ENCODE measurements around the gene CYRIA.
A peak's percentile ranks its signal among the peaks of the same experiment; 100 is the strongest.

CYRIA gene

DNA sequence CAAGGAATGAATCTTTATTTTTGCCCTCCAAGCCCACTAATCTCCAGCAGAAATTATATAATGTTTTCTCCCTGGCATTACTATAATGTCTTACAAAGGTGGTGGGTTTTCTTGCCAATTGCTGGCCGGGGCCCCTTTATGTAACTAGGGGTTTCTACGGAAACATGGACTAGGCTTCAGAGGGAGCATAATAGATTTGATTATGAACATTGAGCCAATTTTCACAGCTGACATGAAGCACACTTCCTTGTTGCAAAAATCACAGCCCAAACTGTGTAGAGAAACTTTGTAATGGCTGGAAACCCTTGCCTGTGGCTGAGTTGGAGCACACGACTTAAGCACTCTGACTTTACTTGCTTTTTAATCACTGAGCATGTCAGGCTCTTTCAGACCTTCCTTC, 3.8 kb upstream of the CYRIA start:
- no peak for DNase-seq (ENCODE audit: low read depth)

DNA sequence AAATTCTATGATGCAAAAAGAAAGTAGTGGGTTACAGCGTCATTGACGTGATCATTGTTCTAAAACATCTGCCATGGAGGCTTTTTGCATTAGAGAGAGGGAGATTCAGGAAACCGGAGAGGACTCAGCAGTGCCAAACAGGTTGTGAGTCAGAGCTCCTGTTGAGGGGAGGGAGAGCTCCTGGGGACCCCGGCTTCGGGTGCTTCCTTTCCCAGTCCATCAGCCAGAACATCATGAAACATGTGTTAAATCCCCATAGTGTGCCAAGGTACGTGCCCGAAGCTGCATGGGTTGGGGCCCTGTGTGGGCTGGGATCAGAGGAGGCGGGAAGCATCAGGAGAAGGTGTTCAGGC, 791 bp upstream of the CYRIA start:
- DNase-seq (ENCODE audit: low read depth), result no peak

GRCh38 chr2:16664809-16665747, 556 bp downstream of the CYRIA start:
- no peak for DNase-seq (ENCODE audit: low read depth)

DNA sequence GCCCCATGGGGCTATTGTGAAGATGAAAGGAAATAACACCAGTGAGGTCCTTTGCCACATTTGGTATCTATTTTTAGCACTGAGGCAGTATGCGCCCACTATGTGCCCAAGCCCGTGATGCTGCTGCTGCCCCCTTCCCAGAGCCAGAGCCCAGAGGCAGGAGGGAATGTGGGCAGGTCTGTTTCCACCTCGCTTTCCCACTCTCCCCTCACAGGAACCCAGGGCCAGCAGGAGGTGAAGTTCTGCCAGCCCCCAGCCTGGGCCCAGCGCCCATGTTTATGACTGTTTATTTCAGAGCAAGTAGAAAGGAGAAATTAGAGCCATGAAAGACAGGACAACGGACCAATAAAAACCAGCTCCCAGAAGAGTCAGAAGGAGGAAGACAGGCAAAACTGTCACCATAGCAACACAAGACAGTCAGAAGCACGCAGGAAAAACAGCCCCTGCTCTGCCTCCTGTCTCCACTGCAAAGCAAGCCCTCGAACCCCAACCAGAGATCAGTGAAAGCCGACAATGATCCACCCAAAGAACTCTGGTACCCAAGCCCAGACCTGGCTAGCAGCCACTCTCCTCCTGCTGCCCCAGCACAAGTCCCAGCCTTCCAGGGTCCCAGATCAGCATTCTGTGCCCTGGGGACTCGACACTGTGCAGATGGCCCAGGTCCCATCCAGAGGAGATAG, 1.4 kb downstream of the CYRIA start:
- peak; percentile 26 for DNase-seq (ENCODE audit: low read depth)

DNA sequence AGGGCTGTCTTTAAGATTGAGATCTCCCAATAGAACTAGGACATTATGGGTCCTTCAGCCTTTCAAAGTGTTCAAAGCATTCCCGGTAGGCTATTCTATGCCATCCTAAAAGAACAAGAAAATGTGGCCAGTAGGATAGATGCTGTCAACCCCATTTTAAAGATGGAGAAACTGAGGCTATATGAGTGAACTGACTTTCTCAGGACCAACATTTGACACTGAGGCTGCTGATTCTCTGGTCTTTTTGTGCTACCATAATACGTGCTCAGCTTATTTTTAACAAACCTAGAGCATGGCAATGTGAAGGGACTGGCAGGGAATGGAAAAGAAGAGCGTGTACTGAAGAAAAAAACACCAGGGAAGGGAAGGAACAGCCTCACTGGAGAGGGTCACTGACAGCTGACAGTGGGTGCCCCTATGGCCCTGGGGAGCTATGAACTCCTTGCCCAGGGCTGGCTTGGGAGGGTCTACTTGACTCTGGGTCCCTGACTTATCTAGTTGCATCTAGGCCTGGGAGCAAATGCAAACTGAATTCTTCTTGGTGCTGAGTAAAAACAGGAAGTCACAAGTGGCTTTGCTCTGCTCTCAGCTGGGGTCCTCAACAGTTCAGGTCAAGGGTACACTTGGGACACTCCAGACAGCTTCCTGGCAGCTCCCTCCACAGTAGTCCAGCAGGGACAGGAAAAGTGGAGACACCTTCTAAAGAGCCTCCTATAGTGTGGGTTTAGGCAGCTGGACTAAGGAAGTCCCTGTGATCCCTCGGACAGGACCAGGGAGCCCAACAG, 2.3 kb downstream of the CYRIA start:
- no peak for DNase-seq (ENCODE audit: low read depth)

DNA sequence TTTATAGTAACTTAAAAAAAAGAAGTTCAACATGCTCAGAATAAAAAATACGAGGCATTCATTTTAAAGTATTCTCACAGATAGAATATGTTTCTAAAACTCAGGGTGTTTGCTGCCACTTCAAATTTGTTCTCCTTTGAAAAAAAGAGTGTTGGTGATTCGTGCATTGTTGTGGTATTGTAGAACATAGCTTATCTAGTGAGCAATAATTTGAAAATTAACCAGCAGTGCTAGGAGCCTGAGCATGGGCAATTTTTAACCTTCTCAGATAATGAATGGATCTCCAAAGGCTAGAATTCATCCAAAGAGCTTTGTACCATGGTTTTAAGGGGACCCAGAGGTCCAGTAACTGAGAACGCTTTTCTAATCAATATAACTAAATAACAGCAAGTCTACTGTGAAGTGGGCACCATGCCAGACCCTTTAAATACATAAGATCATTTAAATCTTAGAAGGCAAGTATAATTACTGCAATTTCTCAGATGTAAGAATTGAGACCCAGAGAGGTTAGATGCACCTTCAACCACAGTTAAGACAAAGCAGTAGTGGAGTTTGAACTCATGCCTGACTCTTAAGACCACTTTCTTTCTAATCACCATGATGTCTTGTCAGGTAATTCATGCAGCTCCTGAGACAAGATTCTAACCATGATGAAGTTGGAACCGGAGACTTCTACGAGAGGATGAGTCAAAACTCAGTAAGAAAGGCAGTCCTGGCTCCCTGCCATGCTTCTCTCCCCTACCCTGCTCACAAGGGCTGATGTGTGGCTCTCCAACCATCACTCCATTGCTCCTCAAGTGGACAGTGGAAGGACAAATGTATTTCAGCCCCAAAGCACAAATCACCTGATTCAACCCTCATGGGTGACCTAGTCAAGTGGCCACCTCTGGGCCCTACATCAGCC, 3.4 kb downstream of the CYRIA start:
- no peak for DNase-seq (ENCODE audit: low read depth)

- DNase-seq (ENCODE audit: low read depth), result no peak
Measured at GRCh38 chr2:16661526-16661925, 4.1 kb downstream of the CYRIA start.

DNA sequence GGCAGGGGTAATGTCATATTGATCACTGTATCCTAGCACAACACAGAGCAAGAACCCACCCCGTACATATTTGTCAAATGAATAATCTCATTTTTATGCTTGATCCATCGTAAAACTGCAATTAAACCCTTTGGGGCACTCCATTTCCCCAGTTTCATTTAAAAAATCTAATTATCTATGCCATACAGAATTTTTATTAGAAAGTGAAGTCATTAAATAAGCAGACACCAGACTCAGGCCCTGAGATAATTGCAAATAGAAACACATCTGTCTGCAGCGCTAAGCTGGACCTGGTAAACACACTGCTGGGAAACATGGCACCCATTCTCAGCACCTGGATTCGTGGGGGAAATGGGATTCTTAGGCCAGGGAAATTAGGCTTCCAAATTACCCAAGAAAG, 5.1 kb downstream of the CYRIA start:
- no peak for DNase-seq (ENCODE audit: low read depth)

GRCh38 chr2:16660114-16660513, 5.5 kb downstream of the CYRIA start:
- no peak for DNase-seq (ENCODE audit: low read depth)

DNA sequence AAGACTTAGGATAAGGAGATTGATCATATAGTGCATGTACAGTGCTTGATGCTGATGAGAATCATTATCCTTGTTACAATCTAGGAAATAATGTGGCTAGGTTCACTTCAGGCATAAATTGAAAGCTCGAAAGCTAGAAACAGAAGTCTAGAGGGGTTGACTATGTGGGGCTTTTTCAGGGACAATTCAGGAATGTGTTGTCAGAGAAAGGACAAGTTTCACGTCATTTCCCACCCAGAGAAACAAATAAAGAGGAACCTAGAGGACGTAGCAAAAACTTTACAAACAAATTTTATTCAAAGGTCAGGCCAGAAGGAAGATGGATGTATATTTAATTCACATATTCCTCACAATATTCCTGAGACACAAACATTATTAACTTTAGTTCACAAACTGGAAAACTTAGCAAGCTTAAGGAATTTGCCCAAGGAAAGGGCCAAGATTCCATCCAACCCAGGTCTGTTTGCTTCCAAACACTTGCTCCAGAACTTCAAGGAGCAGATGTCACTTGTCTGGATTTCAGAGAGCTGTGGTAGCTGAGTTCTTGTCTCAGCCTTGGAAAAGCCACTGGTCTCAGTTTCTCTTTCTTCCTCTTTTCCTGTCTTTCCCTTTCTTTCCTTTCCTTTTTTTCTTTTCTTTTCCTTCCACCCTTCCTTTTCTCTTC, 7.4 kb downstream of the CYRIA start:
- DNase-seq (ENCODE audit: low read depth), result no peak

DNA sequence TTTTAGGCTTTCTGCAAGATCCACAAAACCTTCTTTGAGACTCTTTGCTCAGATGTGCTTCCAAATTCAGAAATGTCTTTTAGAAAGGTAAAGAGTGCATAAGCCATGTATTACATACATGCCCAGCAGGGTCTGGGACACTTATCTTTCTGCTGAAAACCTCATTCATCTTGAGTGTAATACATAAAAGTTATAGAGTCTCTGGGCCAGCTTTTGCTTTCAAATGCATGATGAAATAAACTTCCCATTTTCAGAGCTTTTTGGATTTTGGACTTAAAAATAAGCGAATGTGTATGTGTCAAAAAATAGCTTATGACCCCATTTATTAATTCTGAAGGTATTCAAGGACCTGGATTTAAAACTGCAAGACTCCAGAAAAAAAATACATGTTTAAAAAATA, 8.0 kb downstream of the CYRIA start:
- DNase-seq (ENCODE audit: low read depth), result no peak

- no peak for DNase-seq (ENCODE audit: low read depth)
Measured at GRCh38 chr2:16656784-16657391, 8.7 kb downstream of the CYRIA start.

DNA sequence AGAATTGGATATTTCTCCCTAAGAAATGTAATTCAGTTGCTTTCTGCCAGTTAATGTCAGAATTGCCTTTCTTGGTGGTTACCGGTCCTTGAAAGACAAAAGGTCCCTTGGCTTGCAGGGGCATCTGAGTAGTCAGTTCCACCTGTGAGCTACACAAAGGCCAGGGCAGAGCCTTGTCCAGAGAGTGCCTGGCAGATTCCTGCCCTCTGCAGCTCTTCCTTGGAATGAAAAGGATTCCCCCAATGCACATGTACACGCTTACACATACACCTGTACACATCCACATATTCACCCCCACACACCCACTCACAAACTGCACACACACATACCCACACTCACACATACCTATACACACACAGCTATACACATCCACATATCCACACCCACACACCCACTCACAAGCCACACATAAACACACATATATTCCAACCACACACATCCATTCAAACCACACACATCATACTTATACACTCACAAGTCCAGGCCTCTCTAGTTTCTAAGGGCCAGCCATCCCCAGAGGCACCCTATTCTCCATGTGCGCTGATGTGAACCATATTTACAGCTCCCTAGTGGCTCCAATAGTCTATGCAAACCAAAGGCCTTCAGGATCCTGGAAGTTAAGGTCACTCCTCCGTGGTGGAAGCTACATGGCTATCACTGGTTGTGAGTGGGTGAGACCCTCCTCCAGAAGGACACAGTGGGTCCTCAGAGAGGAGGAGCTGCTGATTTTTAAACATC, 9.6 kb downstream of the CYRIA start:
- DNase-seq (ENCODE audit: low read depth), result no peak

DNA sequence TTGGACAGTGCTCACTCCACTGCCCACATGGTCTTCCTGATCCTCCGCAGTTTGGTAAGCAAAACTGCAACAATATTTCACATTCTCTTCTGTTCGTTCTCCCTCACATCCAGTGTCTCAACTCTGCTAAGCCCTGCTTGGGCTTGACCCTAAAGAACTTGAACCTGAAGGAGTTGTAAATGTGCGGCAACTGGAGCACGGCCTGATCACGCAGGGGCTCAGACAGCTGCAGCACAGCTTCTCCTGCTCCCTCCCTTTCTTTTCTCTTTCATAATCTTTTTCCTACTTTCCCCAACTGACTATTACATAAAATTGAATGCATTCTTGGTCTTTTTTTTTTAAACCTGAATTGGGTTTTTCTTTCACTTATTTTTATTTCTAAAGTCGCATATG, 10.2 kb downstream of the CYRIA start:
- no peak for DNase-seq (ENCODE audit: low read depth)

DNA sequence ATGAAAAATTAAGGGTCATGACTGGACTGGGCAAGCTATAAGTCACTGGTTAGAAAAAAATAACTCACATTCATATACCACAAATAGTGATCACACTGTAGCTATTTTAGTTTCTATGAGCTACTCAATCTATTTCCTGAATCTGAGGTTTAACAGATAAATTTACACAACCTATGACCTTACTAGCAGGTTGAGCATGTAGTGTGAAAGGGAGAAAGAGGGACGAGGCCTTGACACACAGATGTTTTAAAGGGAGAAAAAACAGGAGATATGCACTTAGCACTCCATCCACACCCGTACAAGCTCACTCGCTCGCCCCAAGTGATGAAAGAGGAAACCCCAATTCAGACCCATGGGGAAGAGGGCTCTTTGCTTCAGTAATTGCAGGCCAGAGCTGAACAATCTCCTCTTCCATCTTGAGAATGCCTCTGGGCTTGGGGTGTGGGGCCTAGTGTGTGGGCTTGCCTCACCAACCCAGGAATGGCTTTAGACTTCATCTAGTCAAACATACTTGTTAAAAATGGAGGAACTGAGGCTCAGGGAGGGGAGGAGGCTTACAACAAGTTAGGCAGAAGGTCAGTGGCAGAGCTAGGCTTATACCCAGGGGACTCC, 10.7 kb downstream of the CYRIA start:
- no peak for DNase-seq (ENCODE audit: low read depth)

- no peak for DNase-seq (ENCODE audit: low read depth)
Measured at GRCh38 chr2:16653799-16654198, 11.8 kb downstream of the CYRIA start.

GRCh38 chr2:16653083-16653375, 12.6 kb downstream of the CYRIA start:
- no peak for DNase-seq (ENCODE audit: low read depth)

GRCh38 chr2:16652296-16653082, 13.1 kb downstream of the CYRIA start:
- no peak for DNase-seq (ENCODE audit: low read depth)
